ENCODE results near the gene CSNK2A1. TPM values are rescaled to one million over a fixed set of nuclear protein-coding genes. Genes with fewer than 3 reads are reported as not detected.
A peak's percentile ranks its signal among the peaks of the same experiment; 100 is the strongest.

CSNK2A1 gene
- total RNA-seq, 1 experiment from 2014 or later = 229 TPM

GRCh38 chr20:574297-574942 is 30.8 kb upstream of the CSNK2A1 start:
- no peaks in the 10 kb centered on the region for H3K9me3 Mint-ChIP-seq
- Histone ChIP-seq H2BK20ac (ENCODE audit: low read depth, low read length, poor library complexity, severe bottlenecking) (no peak overlapping the region), H4K5ac (ENCODE audit: insufficient read length, low read depth, low read length) (no peak overlapping the region), H2AFZ (ENCODE audit: low read length) (no peak overlapping the region), H3K4ac (ENCODE audit: low read depth, low read length) (no peak overlapping the region), H3K18ac (ENCODE audit: insufficient read length, low read depth, low read length) (peak overlapping the region; percentile 49), H3K27me3 (ENCODE audit: insufficient read depth, low read length) (no peaks in the 10 kb centered on the region), H3K4me2 (ENCODE audit: insufficient read depth, insufficient read length, low read length) (peak overlapping the region; percentile 13), H4K91ac (ENCODE audit: insufficient read length, low read depth, low read length) (no peak overlapping the region), H3K79me1 (ENCODE audit: insufficient read depth, low read depth, low read length, poor library complexity, severe bottlenecking) (no peaks in the 10 kb centered on the region), H2BK5ac (ENCODE audit: insufficient read length, low read length) (no peak overlapping the region), H4K8ac (replicated peaks; ENCODE audit: insufficient read length, low read depth, low read length) (no peak overlapping the region), H3K23me2 (ENCODE audit: insufficient read length, low read depth, low read length, poor library complexity, severe bottlenecking) (no peaks in the 10 kb centered on the region), H3K9ac (ENCODE audit: extremely low read depth, insufficient read length, low read length) (no peak overlapping the region), H4K20me1 (ENCODE audit: control insufficient read depth, insufficient read depth, insufficient read length) (no peaks in the 10 kb centered on the region), H3K27ac (ENCODE audit: insufficient read length, low read depth, low read length) (no peak overlapping the region), H3K9me3 (ENCODE audit: control insufficient read depth, low read depth, low read length) (no peaks in the 10 kb centered on the region), H2BK15ac (ENCODE audit: low read depth, low read length) (no peak overlapping the region), H3K4me1 (ENCODE audit: insufficient read depth, low read length) (peaks cover 11% of the 10 kb centered on the region), H3K56ac (ENCODE audit: insufficient read length, low read depth, low read length) (no peak overlapping the region), H3K79me2 (ENCODE audit: insufficient read depth, low read length) (no peaks in the 10 kb centered on the region), H3T11ph (ENCODE audit: low read length) (no peak overlapping the region), H2BK12ac (ENCODE audit: insufficient read length, low read depth, low read length) (no peak overlapping the region), H2BK120ac (ENCODE audit: low read depth, low read length, poor library complexity, severe bottlenecking) (no peak overlapping the region), H3K23ac (ENCODE audit: insufficient read length, low read depth, low read length) (no peak overlapping the region), H2AK5ac (ENCODE audit: insufficient read length, low read length) (no peak overlapping the region), H3K14ac (ENCODE audit: insufficient read depth, low read length) (no peak overlapping the region)
- peaks cover 21% of the 10 kb centered on the region for H3K27me3 Mint-ChIP-seq (ENCODE audit: low read depth)
- H3K4me1 Mint-ChIP-seq = peaks cover 43 to 45% of the 10 kb centered on the region in 2 experiments
- WGBS (ENCODE audit: extremely low coverage, insufficient read length, low lambda C conversion rate) = no CpG with 5 or more reads among the region's 15 CpGs
- DNase-seq = peak; percentile 50
- TF ChIP-seq, protein P1, sequence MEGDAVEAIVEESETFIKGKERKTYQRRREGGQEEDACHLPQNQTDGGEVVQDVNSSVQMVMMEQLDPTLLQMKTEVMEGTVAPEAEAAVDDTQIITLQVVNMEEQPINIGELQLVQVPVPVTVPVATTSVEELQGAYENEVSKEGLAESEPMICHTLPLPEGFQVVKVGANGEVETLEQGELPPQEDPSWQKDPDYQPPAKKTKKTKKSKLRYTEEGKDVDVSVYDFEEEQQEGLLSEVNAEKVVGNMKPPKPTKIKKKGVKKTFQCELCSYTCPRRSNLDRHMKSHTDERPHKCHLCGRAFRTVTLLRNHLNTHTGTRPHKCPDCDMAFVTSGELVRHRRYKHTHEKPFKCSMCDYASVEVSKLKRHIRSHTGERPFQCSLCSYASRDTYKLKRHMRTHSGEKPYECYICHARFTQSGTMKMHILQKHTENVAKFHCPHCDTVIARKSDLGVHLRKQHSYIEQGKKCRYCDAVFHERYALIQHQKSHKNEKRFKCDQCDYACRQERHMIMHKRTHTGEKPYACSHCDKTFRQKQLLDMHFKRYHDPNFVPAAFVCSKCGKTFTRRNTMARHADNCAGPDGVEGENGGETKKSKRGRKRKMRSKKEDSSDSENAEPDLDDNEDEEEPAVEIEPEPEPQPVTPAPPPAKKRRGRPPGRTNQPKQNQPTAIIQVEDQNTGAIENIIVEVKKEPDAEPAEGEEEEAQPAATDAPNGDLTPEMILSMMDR (conservative IDR thresholded peaks at IDR 0.05) = no peak
- peak overlapping the region in 1 of 3 experiments; percentile 95; a peak in 1 of 7 replicates for H3K27ac Mint-ChIP-seq
- H3K4me3 Mint-ChIP-seq = peak overlapping the region in 1 of 2 experiments; percentile 30; a peak in 2 of 5 replicates
- H3K36me3 Mint-ChIP-seq (ENCODE audit: insufficient read depth in 1 of 3, low read depth in 3 of 3) = peaks cover 0 to 1% (median 0%) of the 10 kb centered on the region in 3 experiments; a peak in 1 of 7 replicates
